Nucleus accumbens (tissue), 56 donors: ENCODE results near the gene FOXO3.

Source experiments
- DNase-seq, 56 donors: peaks; one replicate each; lab custom pipeline; 2025; lab: John Stamatoyannopoulos, UW

FOXO3 gene

GRCh38 chr6:108592371-108593337 is 31.9 kb downstream of the FOXO3 start:
- no peak for DNase-seq

GRCh38 chr6:108594151-108594550 is 33.4 kb downstream of the FOXO3 start:
- no peak for DNase-seq

DNA sequence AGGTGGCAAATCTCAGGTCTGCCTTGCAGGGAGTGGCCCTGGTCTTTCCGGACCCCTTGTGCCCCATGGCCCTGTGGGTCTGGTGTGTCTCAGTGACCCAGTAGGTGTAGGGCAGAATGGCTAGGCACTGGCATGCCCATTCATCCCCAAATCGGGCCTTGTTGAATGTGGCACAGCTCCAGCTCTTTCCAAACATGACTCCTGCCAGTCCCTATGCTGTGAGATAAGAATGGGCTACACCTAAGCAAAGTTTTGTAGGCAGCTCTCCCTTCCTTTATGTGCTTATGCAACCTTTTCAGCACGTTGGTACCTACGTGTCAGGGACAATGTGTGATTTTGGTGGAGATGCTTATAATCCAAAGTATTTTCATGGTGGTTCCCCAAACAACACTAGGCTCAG is 33.9 kb downstream of the FOXO3 start:
- no peak for DNase-seq

- no peak for DNase-seq
Observed at GRCh38 chr6:108596956-108597355, 36.2 kb downstream of the FOXO3 start.

DNA sequence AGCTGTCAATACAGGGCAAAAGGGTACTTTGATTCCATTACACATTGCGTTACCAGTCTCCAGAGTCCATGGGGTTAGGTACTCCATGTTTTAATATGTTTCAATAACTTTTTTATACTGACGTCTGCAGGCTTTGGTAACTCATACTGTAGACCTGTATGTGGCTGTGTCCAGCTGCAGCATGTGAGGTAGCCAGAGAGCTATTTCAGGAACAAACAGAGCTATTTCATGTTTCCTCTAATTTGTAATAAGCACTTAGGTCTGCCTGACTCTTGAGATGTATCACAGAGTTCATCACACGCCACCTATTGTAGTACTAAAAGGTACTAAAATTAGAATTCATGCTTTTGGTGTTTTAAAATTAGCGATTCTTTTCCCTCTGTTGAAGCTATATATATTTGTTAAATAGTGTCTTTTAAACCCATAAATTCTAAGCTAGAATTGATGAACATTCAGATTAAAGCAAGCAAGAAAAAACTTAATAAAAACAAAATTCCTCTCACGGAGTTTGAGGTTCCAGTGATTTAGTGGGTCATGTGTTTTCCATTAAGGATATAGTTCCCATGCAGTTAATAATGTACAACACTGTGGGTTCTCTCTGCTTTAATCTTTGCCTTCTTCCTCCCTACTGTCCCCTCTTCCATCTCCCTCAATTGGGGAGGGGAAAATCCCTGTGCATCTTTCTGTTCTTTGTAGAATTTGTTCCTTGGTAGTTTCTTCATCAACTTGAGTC is 37.0 kb downstream of the FOXO3 start:
- DNase-seq, result no peak

DNA sequence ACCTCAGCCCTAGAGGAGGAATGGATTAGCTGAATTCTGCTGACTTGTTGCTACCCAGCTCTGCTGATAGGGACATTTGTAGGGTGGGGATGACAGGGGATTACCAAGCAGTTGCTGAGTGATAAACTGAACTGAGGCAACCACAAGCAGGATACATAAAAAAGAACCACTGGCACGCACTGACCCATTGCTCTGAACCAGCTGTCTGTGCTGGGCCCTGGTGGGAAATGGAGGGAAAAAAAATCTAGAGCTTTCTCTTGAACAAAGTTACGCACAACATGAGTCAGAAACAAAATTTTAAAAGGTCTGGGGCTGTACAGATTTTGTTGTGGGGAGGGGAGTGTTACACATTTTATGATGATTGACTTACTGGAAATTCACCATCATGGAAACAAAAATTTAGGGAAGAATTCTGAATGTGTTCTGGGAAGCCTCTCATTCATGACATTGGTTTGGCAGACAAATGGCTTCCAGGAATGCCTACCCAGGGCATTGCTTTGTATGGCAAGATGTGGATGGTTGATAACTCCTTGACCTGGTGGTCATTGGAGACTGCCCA is 37.7 kb downstream of the FOXO3 start:
- no peak for DNase-seq

GRCh38 chr6:108604156-108604555 is 43.4 kb downstream of the FOXO3 start:
- DNase-seq, result no peak

GRCh38 chr6:108606250-108606690 is 45.6 kb downstream of the FOXO3 start:
- peak in 1 of 56 donors; percentile 14 for DNase-seq

DNA sequence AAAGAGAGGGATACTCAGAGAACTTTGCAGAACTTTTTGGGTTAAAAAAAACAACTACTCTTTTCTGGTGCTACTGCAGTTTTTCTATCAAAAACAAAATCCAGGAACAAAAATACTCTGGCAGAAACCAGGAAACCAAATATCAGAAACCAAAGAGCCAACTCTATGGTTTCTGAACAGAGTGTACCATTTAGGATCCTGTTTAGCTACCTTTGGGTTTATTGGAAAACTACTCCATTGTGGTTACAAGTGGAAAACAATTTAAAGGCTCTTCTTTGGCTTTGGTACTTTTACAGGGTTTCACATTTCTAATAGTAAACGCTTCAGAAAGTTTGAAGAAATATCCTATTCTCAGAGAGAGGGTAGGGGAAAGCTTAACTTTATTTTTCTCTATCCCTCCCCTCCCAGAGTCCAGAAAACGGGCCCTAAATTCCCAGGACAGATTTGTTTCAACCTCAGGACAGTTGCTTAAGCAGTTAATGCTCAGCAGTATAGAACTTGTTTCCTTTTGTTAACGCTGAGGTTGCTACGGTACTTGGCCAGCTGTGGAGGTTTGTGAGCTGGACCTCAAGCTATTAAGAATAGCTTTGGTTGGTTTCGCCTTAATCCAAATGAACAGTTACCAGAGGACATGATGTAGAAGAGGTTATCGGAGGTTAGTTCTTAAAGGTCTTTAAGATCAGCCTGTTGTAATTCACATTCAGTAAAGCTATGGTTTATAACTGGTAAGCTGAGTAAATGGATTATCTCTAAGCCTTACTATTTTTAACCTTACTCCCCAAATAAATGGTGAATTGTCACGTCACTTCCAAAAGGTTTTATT is 47.9 kb downstream of the FOXO3 start:
- no peak for DNase-seq

GRCh38 chr6:108609276-108609769 is 48.6 kb downstream of the FOXO3 start:
- no peak for DNase-seq

DNA sequence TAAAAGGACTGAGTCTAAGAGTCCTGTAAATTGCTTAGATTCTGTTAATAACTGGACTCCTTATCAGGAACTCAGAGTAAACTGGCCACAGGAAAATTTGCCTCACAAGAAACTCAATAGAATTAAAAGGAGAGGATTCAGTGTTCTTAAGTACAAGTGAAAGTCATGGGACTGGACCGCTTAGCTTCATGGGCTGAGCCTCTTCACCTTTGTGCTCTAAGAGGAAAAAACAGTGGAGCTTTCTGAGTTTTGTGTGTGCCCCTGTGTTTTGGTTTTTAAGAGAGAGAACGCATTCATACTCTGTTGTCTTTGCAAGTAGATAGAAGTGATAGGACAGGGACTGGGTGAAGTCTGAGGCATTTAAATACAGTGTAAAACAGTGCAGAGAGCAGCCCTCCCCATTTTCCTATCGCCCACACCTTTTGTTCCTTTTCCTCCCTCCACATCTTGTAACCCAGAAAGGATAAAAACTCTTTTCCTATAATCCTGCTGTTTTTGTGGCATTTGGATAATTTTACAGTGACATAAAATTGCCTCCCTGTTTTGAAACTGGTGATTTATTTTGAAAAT is 49.6 kb downstream of the FOXO3 start:
- DNase-seq, result peak in 3 of 56 donors; percentile 13 to 27 (median 23)

- DNase-seq, result no peak
Observed at GRCh38 chr6:108610957-108611586, 50.4 kb downstream of the FOXO3 start.

DNA sequence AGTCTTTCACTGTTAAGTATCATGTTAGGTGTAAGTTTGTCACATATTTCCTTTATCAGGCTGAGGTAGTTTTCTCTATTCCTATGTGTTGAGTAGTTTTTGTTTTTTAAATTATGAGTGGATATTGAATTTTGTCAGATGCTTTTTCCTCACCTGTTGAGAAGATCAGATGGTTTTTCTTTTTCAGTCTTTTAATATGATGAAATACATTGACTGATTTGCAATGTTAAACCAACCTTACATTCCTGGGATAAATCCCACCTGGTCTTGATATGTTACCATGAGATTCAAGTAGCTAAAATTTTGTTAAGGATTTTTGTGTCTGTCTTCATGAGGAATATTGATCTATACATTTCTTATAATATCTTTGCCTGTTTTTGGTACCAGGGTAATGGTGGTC is 52.1 kb downstream of the FOXO3 start:
- no peak for DNase-seq

DNA sequence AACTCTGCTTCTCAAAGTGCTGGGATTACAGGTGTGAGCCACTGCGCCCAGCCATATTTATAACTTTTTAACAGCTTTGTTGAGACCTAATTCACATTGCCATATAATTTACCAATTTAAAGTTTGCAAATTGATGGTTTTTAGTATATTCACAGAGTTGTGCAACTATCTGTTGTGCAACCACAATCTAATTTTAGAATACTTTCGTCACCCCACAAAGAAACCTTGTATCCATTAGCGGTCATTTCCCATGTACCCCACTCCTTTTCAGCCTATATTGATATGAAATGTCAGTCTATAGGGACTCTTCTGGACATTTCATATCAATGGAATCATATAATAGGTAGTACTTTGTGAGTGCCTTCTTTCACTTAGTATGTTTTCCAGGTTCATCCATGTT is 55.8 kb downstream of the FOXO3 start:
- DNase-seq, result no peak

- no peak for DNase-seq
Observed at GRCh38 chr6:108616973-108617372, 56.3 kb downstream of the FOXO3 start.

DNA sequence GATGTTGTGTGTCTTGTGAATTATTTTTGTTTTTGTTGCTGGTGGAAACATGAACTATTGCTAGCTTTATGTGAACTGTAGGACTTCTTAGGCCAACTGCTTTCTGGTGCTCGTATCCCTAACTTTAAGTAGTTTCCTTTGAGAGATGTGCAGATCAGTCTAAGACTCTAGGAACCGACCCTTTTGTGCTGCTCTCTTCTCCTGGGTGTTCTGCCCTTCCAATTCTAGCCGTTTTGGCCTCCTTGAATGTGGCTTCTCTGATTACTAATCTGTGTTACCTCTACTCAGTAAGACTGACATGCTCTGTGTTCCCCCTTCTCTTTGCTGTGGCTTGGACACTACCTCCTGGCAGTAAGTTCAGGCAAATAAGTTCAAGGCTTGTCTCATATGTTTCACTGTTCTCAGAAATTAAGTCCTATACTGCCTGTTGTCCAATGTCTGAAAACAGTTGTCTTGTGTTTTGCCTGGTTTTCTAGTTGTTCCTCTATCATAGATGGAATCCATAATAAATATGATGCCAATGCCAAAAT is 58.0 kb downstream of the FOXO3 start:
- DNase-seq, result no peak

DNA sequence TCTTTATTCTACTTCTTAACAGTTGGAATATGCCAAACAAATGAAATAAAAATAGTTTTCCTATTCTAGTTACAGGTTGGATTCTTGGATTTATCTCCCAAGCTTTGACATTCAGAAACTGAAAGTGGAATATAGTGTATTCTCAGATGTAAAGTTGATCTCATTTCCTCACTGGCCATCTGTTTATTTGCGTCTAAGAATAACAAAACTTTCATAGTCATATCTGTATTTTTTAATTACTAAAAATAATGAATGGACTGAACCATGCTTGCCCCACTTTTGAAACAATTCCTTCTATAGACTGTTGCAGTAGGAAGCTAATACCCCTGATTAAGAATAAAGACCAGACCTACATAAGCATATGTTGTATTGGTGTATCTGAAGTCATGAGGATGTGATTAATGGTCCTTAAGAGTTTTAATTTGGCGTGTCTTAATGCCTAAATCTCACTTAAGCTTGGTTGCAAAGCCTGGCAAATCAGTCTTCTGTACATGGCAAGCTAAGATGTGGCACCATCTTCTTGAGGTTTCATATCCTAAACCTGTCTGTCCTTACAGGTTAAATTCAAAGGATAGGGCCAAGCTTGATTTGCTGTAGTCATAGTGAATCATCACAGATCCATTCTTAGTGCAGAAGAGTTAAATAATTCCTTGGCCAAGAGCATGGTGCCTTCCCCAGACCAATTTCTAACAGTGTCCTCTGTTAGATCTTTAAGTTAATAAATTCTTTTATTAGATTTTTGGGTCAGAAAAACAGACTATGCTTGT is 58.9 kb downstream of the FOXO3 start:
- DNase-seq, result no peak

GRCh38 chr6:108621117-108621516 is 60.4 kb downstream of the FOXO3 start:
- DNase-seq, result peak in 21 of 56 donors; percentile 7 to 74 (median 20)
